ACC112 (cell line): ENCODE results near the gene CDH1.
A peak's percentile ranks its signal among the peaks of the same experiment; 100 is the strongest.

Source experiments
- H2AFZ ChIP-seq: fragments of 200-600 bp; sonication (generic); one replicate; pipeline ENCODE4 v1.6.0; 2017; ENCODE audit warnings: antibody characterized with exemption, low read length; ENCODE audit not compliant: unreplicated experiment
- H3K27ac ChIP-seq: fragments of 200-600 bp; sonication (generic); 2 replicates; pipeline ENCODE4 v1.5.1; 2014; ENCODE audit warnings: low read depth, mild to moderate bottlenecking, antibody characterized with exemption, low read length, moderate library complexity
- H3K27me3 ChIP-seq: fragments of 200-600 bp; sonication (generic); 2 replicates; pipeline ENCODE4 v1.6.1; 2014; ENCODE audit warnings: mild to moderate bottlenecking, antibody characterized with exemption, low read length, moderate library complexity, mixed read lengths; ENCODE audit not compliant: insufficient read depth
- H3K36me3 ChIP-seq: fragments of 200-600 bp; sonication (generic); 2 replicates; pipeline ENCODE4 v1.6.1; 2016; ENCODE audit warnings: mild to moderate bottlenecking, antibody characterized with exemption, low read length, moderate library complexity, mixed read lengths; ENCODE audit not compliant: insufficient read depth
- H3K4me1 ChIP-seq: fragments of 200-600 bp; sonication (generic); one replicate; pipeline ENCODE4 v1.6.1; 2016; ENCODE audit warnings: low read length, mixed read lengths; ENCODE audit not compliant: insufficient read depth, unreplicated experiment, control insufficient read depth
- H3K4me3 ChIP-seq: fragments of 200-600 bp; sonication (generic); 2 replicates; pipeline ENCODE4 v1.5.1; 2014; ENCODE audit warnings: mild to moderate bottlenecking, low read depth, low read length
- H3K79me2 ChIP-seq: fragments of 200-600 bp; sonication (generic); one replicate; pipeline ENCODE4 v1.6.0; 2016; ENCODE audit warnings: low read length; ENCODE audit not compliant: control insufficient read depth, unreplicated experiment, insufficient read depth

CDH1 gene

GRCh38 chr16:68737046-68737729 is at the start of gene CDH1:
CDH1 (plus strand) TSS chr16:68737292; CDS start chr16:68737416, 124 bp downstream.
- H3K27ac ChIP-seq, result no peak within 1 kb of the TSS
- no peaks in the 10 kb centered on the region for H3K79me2 ChIP-seq
- H3K4me1 ChIP-seq, result peaks cover 7% of the 10 kb centered on the region
- peak within 1 kb of the TSS; percentile 45; the same call in 1 of the 2 replicates for H3K4me3 ChIP-seq
- H3K27me3 ChIP-seq, result peaks cover 41% of the 10 kb centered on the region
- H3K36me3 ChIP-seq, result no peaks in the 10 kb centered on the region
- no peak within 1 kb of the TSS for H2AFZ ChIP-seq

GRCh38 chr16:68689921-68690320 is 47.2 kb upstream of the CDH1 start:
- H3K79me2 ChIP-seq, result no peaks in the 10 kb centered on the region
- no peak overlapping the region for H3K4me3 ChIP-seq
- H2AFZ ChIP-seq, result no peak overlapping the region
- H3K4me1 ChIP-seq, result no peaks in the 10 kb centered on the region
- H3K27me3 ChIP-seq, result no peaks in the 10 kb centered on the region
- H3K27ac ChIP-seq, result no peak overlapping the region
- H3K36me3 ChIP-seq, result no peaks in the 10 kb centered on the region

- no peak overlapping the region for H3K4me3 ChIP-seq
- H3K27ac ChIP-seq, result no peak overlapping the region
- no peaks in the 10 kb centered on the region for H3K36me3 ChIP-seq
- peaks cover 6% of the 10 kb centered on the region for H3K4me1 ChIP-seq
- no peaks in the 10 kb centered on the region for H3K79me2 ChIP-seq
- no peaks in the 10 kb centered on the region for H3K27me3 ChIP-seq
- H2AFZ ChIP-seq, result no peak overlapping the region
Measured at GRCh38 chr16:68695575-68695974, 41.5 kb upstream of the CDH1 start.

GRCh38 chr16:68696514-68696913 is 40.6 kb upstream of the CDH1 start:
- no peak overlapping the region for H2AFZ ChIP-seq
- peaks cover 6% of the 10 kb centered on the region for H3K4me1 ChIP-seq
- H3K4me3 ChIP-seq, result no peak overlapping the region
- H3K79me2 ChIP-seq, result no peaks in the 10 kb centered on the region
- H3K27ac ChIP-seq, result no peak overlapping the region
- H3K36me3 ChIP-seq, result no peaks in the 10 kb centered on the region
- no peaks in the 10 kb centered on the region for H3K27me3 ChIP-seq

- Histone ChIP-seq H3K27me3 (no peaks in the 10 kb centered on the region), H3K36me3 (no peaks in the 10 kb centered on the region), H2AFZ (no peak overlapping the region), H3K27ac (no peak overlapping the region), H3K4me1 (peaks cover 6% of the 10 kb centered on the region), H3K79me2 (no peaks in the 10 kb centered on the region), H3K4me3 (no peak overlapping the region)
Measured at GRCh38 chr16:68698091-68698490, 39.0 kb upstream of the CDH1 start.

GRCh38 chr16:68700120-68700519 is 37.0 kb upstream of the CDH1 start:
- no peak overlapping the region for H3K27ac ChIP-seq
- H3K36me3 ChIP-seq, result no peaks in the 10 kb centered on the region
- H3K79me2 ChIP-seq, result no peaks in the 10 kb centered on the region
- H3K4me3 ChIP-seq, result no peak overlapping the region
- peaks cover 6% of the 10 kb centered on the region for H3K4me1 ChIP-seq
- no peak overlapping the region for H2AFZ ChIP-seq
- no peaks in the 10 kb centered on the region for H3K27me3 ChIP-seq

GRCh38 chr16:68700831-68701230 is 36.3 kb upstream of the CDH1 start:
- H2AFZ ChIP-seq, result no peak overlapping the region
- peaks cover 6% of the 10 kb centered on the region for H3K4me1 ChIP-seq
- H3K27ac ChIP-seq, result no peak overlapping the region
- no peaks in the 10 kb centered on the region for H3K27me3 ChIP-seq
- H3K79me2 ChIP-seq, result no peaks in the 10 kb centered on the region
- H3K4me3 ChIP-seq, result no peak overlapping the region
- no peaks in the 10 kb centered on the region for H3K36me3 ChIP-seq

- Histone ChIP-seq H3K36me3 (no peaks in the 10 kb centered on the region), H3K4me3 (no peak overlapping the region), H3K27me3 (no peaks in the 10 kb centered on the region), H3K79me2 (no peaks in the 10 kb centered on the region), H2AFZ (no peak overlapping the region), H3K4me1 (peaks cover 9% of the 10 kb centered on the region), H3K27ac (no peak overlapping the region)
Measured at GRCh38 chr16:68704232-68704867, 32.7 kb upstream of the CDH1 start.

GRCh38 chr16:68707340-68708152 is 29.5 kb upstream of the CDH1 start:
- Histone ChIP-seq H3K36me3 (no peaks in the 10 kb centered on the region), H3K79me2 (no peaks in the 10 kb centered on the region), H3K4me1 (peaks cover 4% of the 10 kb centered on the region), H3K4me3 (no peak overlapping the region), H2AFZ (no peak overlapping the region), H3K27ac (no peak overlapping the region), H3K27me3 (no peaks in the 10 kb centered on the region)

GRCh38 chr16:68710211-68710610 is 26.9 kb upstream of the CDH1 start:
- Histone ChIP-seq H3K27ac (no peak overlapping the region), H3K4me3 (no peak overlapping the region), H3K4me1 (peaks cover 4% of the 10 kb centered on the region), H2AFZ (no peak overlapping the region), H3K27me3 (no peaks in the 10 kb centered on the region), H3K36me3 (no peaks in the 10 kb centered on the region), H3K79me2 (no peaks in the 10 kb centered on the region)
